ENCODE results near the gene ADAMTS10.
"Not testable (repeated sequence)": the region's sequence is repeated elsewhere in the genome, so short reads cannot be mapped to it uniquely, and the experiment has no call there.

The ADAMTS10 gene

DNA sequence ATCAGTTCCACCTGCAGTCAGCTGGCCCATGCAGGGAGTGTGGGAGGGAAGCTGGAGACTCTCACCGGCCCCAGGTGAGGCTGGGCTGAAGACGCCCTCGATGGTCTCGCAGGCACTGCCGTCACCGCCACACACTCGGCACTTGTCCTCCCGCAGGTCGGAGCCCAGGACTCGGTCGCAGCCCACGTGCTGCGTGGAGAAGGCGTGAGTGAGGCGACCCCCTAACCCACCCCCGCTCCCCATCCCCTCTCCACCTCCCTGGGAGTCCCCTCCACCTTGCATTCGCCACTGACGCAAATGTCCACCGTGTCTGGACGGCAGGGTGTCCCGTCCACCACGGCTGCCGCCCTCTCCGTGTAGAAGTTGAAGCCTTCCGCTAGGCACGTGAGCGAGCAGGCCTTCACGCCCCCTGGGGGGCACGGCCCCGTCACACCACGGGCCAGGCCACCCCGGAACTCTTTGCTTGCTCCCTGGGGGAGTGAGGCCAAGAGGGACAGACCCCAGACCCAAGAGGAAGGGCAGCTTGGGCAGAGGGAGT is 21.3 kb downstream of the ADAMTS10 start:
- DNase-seq, result no peak

DNA sequence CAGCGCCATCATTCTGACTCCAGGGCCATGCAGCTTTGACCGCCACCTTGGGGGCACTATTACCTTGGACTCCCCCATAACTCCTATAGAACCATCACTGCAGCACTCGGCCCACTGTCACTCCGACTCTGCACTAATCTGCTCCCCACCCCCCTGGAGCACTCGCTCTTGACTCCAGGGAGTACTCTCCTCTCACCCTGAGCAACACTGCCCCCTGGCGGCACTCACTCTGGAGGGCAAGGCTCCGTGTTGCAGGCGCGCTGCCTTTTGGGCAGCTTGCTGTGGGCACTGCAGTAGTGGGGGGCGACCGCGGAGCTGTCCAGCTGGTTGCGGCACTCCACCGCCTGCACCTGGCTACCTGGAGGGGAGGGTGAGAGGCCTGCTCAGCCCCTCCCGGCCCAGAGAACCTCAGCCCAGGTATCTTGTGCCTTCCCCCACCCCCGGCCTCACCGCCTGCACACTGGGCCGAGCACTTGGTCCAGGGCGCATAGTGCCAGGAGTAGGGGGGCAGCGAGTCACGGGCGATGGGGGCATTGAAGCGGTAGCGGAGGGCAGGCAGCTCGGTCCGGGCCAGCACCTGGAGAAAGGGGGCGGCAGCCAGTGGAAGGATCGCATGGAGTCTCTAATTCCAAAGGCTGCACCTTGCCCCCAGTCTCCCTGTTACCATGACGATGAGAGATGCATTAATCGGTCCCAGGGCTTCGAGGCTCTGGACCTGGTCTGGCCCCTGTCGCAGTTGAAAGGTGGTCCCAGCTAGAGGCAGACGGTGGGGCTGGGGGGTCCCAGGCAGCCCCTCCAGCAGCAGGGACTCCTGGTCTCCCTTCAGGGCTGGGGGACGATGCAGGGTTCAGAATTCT is 24.4 kb downstream of the ADAMTS10 start:
- DNase-seq, result no peak

DNA sequence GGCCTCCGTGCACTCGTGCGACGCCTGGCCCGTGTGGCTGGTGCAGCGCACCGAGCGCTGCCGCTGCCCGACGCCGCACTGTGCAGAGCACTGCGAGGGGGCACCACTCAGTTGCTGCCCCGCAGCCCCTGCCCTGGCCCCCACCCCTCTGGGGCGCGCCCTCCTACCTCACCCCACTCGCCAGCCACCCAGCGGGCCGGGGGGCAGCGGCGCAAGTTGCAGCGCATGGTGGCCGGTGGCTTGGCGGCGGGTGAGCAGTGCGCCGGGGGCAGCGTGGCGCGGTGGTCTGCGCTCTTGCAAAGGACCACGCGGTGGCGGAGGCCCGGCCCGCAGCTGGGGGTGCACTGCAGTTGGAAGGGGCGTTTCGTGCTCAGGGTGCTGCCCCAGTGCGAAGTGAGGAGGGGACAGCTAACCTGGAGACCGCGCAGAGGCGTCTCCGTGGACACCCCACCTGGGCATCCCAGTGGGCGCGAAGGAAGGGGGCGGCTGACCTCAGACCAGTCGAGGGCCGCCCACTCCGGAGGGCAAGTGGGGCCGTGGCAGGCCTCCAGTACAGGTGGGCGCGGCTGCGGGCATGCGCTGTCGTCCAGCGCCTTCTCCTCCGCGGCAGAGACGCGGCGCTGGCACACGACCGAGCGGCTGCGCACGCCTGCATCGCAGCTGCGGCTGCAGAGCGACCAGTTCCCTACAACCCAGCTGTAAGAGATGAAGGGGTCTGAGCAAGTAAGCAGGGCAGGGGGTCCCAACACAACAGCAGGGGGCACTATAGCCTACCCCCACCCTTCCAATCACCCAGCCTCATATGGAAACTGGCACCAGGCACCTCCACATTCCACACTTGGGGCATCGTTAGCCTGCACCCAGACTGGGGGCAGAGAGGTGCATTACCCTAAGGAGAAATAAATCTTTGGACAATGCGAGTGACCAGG is 25.3 kb downstream of the ADAMTS10 start:
- DNase-seq, result no peak

DNA sequence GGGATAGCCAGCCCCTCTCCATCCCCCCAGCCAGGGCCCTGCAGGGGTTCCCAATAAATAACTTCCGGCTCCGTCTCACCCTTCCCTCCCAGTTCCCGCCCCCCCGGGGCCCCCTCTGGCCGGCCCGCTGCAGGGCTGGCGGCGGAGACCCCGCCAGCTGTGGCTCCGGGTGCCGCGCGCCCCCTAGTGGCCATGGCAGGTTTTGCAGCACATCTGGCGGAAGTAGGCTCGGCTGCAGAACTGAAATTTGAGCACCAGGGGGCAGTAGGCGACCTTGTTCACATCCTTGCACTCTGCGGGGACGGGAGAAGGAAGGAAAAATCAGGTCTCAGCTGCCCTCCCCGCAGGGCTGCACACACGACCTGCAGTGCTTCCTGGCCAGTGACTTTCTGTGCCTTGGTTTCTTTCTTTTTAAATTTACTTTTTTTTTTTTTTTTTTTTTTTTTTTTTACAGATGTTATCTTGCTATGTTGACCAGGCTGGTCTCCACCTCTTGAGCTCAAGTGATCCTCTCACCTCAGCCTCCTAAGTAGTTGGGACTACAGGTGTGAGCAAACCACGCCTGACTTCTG is 29.7 kb downstream of the ADAMTS10 start:
- peak; percentile 75 for DNase-seq

DNA sequence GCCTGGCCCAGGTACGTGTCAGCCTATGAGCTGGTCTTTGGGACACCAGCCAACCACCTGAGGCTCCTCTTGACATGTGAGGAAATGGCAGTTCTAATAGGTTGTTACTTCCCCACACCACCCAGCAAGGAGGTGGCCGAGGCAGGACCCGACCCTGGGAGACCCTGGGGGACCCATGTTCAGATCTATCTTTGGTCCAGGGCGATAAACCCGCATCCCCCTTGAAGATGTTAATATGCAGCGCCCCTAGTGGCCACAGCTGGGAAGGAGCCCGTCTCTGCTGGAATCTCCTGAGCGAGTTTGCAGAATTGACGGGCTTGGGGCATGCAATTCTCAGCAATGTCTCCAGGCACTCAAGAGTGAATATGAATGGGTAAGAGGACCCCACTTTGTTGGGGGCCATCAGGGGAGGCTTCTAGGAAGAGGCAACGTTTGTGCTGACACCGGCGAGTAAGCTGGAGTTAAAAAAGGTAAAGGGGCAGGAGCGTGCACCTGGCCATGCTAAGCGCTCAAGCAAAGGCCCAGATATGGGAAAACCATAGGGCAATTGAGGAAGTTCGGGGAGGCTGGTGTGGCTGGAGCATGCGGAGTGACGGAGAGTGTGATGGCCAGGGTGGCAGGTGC is 31.8 kb downstream of the ADAMTS10 start:
- DNase-seq, result peak; percentile 58

DNA sequence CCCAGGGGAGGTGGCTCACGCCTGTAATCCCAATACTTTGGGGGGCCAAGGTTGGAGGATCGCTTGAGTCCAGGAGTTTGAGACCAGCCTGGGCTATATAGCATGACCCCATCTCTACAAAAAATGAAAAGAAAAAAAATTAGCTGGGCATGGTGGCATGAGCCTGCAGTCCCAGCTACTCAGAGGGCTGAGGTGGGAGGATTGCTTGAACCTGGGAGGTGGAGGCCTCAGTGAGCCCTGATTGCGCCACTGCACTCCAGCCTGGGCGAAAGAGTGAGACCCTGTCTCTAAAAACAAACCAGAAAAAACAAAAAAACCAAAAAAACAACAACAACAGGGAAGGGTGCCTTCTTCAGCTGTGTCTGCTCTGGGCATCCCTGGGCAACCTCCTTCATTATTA is 32.8 kb downstream of the ADAMTS10 start:
- DNase-seq, result no peak

DNA sequence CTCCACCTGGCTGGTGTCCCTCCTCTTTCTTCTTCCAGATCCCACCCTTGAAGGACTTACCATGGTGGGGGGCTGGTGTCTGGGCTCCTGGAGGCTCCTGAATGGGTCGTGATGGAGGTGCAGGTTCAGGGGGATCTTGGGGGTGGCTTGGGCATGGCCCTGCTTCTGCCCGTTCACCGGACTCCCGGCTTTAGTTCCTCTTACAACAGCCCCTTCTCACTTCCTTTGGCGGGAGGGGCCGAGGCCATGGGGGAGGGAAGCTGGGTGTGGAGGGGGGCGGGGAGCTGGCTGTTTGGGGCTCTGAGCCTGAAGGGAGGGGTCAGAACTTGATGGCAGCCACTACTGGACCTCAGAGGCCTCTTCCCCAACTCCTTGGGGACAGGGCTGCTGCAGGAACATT is 33.3 kb downstream of the ADAMTS10 start, which contains the start of gene MYO1F:
MYO1F (minus strand) TSS at position 196 of the 400 bp plus-strand sequence; CDS start at position 63, 133 bp downstream.
- DNase-seq, result no peak

DNA sequence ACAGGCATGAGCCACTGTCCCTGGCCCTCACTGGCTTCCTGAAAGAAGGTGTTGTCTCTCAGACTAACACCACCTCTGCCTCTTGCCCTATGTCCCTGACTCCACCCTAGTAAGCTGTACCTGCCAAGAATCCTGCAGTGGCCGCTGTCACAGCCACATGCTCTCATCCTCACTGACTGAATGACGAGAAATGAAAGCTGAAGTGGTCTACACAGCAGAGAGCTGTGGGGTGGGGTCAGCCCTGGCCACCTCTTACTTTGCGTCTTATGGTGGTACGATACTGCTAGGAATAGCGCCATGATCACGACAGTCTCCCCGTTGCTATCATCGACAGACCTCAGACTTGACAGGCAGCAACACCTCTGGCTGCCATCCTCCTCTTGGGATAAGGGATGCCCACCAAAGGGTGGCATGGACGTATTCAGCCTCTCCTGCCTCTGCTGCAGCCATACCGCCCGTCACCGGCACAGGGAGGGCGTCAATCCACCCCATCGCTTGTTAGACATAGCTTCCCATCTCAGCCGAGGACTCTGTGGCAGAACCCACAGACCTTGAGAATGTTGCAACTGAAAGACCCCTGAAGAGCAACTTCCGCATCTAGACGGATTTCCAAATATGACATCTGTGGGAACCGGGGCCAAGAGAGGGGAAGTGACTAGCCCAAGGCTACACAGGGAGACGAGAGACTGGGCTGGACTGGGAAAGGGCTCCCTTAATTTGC is 34.1 kb downstream of the ADAMTS10 start:
- DNase-seq, result no peak

DNA sequence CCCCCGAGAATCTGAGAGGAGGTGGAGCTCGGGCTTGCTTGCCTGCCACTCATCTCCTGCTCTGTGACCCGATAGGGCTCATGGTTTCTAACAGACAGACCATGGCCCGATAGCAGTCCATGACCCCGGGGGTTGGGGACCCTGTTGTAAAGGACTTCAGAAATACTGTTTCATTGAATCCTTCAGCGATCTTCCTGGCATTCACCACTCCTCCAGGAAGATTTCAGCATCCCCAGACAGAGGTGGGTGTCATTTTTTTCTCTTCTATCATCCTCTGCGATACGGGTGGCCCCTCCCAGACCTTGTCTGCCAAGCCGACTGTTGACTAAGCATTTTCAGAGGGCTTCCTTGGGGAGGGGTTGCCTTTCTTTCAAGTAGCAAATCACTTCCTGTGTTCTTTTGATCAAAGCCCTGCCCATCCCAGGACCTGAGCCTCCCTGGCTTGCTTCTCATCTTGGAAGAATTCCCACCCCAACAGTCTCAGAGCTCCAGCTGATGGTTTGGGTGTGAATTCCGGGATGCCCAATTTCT is 35.0 kb downstream of the ADAMTS10 start:
- DNase-seq, result peak; percentile 74

DNA sequence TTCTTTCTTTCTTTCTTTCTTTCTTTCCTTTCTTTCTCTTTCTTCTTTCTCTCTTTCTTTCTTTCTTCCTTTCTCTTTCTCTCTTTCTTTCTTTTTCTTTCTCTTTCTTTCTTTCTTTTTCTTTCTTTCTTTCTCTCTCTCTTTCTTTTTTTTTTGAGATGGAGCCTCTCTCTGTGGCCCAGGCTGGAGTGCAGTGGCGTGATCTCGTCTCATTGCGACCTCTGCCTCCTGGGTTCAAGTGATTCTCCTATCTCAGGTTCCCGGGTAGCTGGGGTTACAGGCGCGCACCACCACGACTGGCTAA is 35.9 kb downstream of the ADAMTS10 start:
- DNase-seq, result not testable (repeated sequence)

DNA sequence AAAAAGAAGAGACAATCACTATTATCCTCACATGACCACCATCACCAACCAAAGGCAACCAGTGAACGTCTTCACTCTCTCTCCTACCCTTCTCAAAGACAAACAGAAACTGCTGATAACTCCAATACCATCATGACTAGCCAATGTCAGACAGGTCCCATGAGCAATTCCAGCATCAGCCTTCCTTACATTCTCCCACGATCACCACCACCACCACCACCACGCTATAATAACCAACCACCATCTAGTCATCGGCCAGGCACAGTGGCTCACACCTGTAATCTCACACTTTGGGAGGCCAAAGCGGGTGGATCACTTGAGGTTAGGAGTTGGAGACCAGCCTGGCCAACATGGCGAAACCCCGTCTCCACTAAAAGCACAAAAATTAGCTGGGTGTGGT is 37.2 kb downstream of the ADAMTS10 start:
- no peak for DNase-seq

DNA sequence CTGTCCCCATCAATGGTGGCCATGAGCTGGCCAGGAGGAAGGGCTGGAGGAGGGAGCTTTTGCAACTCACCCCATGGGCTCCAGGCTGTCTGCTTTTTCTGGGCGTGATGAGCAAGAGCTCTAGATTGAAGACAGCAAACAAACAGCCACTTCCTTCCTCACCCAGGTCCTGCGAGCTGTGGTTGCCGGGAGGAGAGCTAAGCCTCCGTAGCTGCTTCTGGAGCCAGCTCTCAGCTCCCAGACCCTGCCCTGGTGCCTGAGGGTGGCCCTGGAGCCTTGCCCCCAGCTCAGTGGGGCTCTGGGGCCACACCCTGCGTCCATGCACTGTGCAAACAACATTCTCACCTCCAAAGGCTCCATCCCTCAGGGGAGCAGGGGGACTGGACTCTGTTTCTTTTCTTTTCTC is 39.5 kb downstream of the ADAMTS10 start:
- DNase-seq, result peak; percentile 52

DNA sequence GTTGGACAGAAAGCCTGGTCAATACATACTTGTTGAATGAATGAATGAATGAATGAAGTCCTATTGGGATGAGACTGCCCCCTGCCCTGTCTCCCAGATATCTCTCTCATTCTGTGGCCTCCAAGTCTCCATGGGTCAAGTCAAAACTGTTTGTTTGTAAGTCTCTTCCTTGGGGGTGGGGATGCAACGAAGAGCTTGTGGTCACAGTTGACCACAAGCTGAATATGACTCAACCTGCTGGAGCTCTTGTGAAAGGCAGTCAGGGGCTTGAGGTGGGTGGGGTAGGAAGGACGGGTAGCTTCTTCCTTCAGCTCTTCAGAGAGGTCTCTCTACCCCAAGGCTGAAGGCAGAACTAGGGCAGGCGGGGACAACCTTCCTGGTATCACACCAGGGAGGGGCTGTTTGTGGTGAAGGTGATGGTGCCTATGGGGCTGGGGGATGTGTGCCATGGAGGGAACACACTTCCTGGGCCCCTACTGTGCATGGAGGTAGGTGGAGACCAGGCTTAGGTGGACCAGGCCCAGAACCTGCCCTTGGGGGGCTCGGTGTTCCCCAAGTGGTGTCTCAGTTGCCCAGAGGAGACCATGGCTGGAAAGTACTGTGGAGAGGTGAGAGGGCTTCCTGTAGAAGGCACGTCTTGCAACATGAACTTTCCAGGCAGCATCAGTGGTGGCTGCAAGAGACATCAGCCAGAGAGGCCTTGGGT is 41.3 kb downstream of the ADAMTS10 start:
- DNase-seq, result peak; percentile 94

DNA sequence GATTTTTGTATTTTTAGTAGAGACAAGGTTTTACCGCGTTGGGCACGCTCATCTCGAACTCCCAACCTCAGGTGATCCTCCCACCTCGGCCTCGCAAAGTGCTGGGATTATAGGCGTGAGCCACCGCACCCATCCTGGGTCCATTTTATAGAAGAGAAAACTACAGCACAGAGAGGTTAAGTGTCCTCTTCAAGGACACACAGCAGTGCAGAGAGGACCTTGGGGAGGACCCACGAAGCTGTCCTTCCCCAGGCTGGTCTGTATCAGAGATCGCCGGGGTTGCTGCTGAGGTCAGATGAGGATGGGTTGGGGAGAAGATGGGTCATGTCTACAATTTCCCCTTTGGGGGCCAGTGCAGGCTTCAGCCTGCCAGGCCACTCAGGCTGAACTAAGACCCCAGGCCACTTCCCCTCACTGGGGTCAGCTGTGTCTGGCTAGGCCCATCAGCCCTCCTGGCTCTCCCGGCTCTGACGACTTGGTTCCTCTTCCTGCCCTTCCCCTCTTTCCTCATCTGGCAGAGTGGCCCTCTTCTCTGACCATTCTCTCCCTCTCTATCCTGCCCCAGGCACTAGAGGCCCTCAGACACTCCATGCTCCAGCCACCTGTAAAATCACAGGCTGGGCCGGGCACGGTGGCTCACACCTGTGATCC is 42.9 kb downstream of the ADAMTS10 start:
- no peak for DNase-seq

DNA sequence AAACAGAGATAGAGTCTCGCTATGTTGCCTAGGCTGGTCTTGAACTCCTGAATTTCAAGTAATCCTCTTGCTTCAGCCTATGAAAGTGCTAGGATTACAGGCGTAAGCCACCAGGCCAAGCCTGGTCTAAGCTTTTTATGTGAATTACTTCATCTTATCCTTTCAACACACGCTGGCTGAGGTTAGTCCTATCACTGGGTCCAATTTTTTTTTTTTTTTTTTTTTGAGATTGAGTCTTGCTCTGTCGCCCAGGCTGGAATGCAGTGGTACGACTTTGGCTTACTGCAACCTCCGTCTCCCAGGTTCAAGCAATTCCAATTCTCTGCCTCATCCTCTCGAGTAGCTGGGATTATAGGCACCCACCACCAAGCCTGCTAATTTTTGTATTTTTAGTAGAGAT is 43.7 kb downstream of the ADAMTS10 start:
- peak; percentile 18 for DNase-seq

DNA sequence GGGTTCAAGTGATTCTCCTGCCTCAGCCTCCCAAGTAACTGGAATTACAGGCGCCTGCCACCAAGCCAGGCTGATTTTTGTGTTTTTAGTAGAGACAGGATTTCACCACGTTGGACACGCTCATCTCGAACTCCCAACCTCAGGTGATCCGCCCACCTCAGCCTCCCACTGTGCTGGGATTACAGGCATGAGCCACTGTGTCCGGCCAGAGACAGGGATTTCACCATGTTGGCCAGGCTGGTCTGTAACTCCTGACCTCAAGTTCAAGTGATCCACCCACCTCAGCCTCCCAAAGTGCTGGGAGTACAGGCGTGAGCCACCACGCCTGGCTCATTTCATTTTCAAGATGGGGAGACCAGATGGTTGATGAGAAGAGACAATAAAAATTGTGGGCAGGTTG is 45.6 kb downstream of the ADAMTS10 start:
- DNase-seq, result not testable (repeated sequence)

DNA sequence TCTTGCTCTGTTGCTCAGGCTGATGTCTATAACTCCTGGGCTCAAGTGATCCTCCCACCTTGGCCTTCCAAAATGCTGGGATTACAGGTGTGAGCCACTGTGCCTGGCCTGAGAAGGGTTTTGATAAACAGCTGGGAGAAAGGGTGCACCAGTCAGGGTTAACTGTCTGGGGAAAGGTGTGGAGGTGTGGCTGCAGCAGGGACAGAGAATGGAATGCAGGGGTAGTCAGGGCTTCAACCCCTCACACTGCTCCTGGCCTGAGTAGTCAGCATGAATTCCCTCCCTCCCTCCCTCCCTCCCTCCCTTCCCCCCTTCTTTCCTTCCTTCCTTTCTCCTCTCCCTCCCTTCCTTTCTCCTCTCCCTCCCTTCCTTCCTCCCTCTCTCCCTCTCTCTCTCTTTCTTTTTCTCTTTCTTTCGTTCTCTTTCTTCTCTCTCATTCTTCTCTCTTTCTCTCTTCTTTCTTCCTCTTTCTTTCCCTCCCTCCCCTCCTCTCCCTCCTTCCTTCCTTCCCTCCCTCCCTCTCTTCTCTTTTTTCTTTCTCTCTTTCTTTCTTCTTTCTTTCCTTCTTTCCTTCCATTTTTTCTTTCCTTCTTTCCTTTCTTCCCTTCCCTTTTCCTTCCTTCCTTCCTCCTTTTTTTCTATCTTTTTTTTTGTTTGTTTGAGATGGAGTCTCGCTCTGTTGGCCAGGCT is 49.3 kb downstream of the ADAMTS10 start:
- DNase-seq, result no peak

DNA sequence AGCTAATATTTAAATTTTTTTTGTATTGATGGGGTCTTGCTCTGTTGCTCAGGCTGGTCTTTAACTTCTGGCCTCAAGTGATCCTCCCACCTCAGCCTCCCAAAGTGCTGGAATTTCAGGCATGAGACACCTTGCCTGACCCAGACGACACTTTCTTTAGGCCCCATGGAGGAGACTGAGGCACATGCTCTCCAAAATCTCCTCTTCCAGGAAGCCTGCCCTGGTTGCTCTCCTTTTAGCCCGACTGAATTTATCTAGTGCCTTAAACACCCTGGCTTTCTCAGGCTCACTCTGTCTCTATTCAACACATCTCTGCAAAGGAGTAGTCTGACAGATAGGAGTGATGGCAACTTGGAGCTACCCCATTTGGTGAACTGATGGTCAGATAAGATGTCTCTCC is 52.2 kb downstream of the ADAMTS10 start:
- no peak for DNase-seq

DNA sequence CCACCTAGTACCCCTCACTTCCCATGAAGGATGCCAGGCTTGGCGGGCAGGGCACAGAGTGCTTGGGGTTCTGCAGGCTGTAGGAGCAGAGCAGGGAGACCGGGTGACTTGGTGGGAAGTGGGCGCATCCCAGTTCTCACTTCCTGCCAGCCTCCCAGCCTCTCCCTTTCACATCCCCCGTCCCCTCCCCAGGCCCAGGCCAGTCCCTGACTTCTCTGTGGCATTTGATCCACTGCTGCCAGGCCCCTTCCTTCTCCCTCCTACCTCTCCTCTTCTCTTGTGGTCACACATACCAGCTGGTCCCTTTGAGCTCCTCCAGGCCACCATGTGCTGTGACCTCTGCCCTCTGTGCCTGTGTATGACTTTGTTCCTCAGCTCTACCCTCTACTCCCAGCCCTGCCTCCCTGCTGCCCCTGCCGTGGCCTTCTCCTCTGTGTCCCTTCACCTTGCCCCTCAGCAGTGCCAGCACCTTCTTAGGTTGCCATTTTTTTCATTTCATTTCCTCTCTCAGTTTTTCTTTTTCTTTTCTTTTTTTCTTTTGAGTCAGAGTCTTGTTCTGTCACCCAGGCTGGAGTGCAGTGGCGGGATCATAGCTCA is 52.8 kb downstream of the ADAMTS10 start:
- DNase-seq, result no peak

DNA sequence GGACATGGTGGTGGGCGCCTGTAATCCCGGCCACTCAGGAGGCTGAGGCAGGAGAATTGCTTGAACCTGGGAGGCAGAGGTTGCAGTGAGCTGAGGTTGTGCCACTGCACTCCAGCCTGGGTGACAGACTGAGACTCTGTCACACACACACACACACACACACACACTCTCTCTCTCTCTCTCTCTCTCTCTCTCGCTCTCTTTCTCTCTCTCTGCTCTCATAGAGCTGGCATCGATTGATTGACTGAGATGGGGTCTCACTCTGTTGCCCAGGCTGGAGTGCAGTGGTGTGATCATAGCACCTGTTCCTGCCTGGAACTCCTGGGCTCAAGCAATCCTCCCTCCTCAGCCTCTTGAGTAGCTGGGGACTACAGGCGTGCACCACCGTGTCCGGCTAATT is 56.8 kb downstream of the ADAMTS10 start:
- not testable (repeated sequence) for DNase-seq

Measured in fibroblast of upper back skin (primary cell).